C1 segment of cervical spinal cord (tissue), 14 donors: ENCODE results near the gene NHLH2.

Experiments used
- DNase-seq, 14 donors: peaks; one replicate each; lab custom pipeline; 2025; lab: John Stamatoyannopoulos, UW

Gene NHLH2

DNA sequence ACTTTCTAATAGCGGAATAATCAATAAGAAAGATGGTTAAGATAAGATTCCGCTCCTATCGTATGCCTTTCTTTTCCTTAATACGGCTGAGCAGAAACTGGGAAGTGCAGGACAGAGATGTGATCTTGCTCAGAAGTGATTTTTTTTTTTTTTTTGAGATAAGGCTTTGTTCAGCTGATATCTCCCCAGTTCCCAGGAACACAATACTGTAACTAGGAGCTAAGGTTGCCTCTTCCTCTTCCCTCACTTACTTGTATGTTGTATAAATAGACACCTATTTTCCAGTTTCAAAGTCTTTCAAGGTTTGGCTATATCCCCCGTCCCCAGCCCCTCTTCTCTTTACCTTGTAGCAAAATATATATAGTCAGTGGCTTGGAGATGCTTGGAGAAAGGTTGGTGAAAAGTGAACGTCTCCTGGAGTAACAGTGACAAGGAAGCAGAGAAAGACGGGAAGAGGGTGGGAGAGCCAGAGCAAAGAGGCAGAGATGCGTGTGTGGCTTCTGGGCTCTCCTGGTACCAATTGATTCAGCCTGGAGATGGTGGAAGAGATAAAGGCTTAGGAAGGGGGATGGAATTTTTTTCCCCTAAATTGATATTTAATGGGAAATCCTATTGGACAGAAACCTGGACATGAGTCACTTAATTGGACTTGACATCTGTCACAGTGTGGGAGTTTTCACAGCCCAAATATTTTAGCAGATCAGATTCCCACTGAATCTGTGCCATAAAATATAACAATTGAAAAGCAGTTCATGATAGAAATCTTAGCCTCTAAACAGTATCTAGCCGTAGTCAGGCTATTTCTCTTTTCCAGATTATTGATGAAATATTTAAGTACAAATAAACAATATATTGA is at the start of gene NHLH2:
Gene NHLH2, minus strand, starts transcription at position 522 of the 856 bp plus-strand sequence. CDS start 2,754 bp downstream, outside the sequence.
- DNase-seq = peak in 1 of 14 donors; percentile 50

- no peak for DNase-seq
Observed at GRCh38 chr1:115890580-115890979, 49.7 kb upstream of the NHLH2 start.

- no peak for DNase-seq
Observed at GRCh38 chr1:115888976-115889375, 48.0 kb upstream of the NHLH2 start.

GRCh38 chr1:115882913-115883902 is 42.3 kb upstream of the NHLH2 start:
- no peak for DNase-seq

GRCh38 chr1:115880981-115881672 is 40.2 kb upstream of the NHLH2 start:
- DNase-seq = no peak

DNA sequence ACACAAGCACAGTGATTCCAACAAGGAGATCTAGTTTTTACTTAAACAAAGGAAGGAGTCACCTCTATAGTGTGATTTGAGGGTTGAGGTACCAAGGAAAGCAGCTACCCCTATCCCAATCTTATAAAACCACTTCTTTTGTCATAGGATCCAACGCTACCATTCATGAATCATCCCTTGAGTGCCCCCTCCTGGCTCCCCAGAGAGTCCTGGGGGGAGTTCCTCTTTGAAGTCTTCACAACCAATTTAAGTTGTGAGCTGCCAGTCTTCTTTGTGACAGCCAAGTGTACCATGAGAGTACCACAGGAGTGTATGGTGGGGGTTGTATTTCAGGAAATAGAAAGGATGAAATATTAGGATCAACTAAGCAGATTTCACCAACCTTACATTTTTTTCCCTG is 39.1 kb upstream of the NHLH2 start:
- DNase-seq = no peak

- DNase-seq = no peak
Observed at GRCh38 chr1:115877511-115877910, 36.6 kb upstream of the NHLH2 start.

DNA sequence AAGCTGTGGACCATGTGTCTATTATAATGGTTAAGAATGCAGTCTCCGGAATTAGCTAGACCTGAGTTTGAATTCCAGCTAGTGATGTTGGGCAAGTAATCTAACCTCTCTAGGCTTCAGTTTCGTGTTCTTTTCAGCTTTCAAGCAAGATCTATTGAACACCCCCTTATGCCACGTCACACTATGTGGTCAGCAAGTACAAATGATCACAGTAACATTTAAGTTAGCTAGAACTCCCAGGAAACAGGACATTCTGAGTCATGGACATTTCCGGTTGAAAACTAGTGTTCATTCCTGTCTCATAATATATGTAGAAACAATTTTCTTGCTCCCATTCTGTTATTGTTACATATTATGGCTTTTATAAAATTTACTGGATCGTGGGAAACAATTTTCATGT is 34.0 kb upstream of the NHLH2 start:
- no peak for DNase-seq

DNA sequence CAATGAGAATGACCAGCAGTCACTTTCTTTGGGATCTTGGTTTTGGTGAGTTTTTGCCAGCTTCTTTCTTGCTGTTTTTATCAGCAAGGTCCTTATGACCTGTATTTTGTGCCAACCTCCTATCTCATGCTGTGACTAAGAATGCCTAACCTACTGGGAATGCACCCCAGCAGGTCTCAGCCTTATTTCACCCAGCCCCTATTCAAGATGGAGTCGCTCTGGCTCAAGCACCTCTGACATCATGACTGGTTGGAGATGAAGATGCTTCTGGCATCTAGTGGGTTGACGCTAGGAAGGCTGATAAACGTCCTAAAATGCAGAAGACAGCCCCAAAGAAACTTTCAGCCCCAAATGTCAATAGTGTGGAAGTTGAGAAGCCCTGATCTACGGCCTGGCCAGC is 33.6 kb upstream of the NHLH2 start:
- no peak for DNase-seq

DNA sequence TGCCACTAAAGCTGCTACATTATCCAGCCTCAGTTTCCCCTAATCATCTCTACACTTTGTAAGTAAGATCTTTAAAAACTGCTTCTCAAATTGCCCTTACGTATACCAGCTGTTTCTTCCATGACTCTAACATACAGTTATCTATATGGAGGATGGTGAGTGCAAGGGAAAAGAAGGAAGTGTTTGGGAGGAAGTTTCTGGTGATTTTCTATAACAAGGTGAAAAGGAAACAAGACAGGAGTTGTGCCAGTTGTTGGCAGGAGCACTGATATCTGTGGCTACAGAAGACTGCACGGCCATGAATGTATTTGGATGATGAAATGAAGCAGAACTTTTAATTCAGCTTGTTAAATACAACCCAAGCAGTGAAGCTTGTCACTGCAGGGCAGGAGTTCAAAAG is 32.3 kb upstream of the NHLH2 start:
- DNase-seq = no peak

- no peak for DNase-seq
Observed at GRCh38 chr1:115869064-115869463, 28.1 kb upstream of the NHLH2 start.

- no peak for DNase-seq
Observed at GRCh38 chr1:115867216-115867615, 26.3 kb upstream of the NHLH2 start.

DNA sequence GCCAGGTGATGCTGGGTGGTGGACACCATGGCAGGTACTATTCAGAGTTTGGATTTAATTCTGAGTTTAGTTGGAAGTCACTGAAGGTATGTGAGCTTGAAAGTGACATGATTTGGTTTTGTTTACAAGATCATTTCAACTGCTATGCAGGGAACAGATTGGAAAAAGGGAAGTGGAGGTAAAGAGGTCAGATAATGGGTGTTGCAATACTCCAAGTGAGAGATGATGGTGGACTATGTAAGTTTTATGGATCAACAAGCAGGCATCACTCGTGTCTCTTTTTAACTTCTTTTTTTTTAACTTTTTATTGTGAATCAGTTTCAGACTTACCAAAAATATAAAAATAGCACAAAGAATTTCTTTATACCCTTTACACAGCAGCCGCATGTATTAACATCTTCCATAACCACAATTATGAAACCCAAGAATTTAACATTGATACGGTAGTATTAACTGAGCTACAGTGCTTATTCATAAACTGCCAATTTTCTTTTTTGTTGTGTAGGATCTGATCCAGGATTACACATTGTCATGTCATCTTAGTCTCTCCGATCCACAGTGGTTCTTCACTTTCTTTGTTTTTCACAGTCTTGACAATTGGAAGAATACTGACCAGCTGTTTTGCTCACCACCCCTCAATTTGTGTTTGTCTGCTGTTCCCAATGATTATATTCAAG is 24.9 kb upstream of the NHLH2 start:
- DNase-seq = no peak

DNA sequence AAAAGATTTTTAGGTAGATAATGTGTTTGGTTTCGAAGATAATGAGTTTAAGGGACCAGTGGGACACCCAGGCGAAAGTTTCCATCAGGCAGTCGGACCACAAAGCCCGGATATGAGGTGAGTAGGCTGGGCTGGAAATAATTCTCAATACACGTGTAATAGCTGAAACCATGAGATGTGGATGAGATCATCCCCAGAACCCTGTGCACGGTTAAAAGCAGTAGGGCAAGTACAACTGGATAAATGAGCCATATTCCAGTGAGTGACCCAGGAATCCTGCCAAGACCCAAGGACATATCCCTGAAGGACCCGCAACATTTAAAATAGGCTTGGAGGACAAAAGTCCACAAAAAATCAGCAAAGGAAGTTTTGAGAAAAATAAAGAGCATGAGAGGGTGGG is 21.5 kb upstream of the NHLH2 start:
- DNase-seq = no peak

DNA sequence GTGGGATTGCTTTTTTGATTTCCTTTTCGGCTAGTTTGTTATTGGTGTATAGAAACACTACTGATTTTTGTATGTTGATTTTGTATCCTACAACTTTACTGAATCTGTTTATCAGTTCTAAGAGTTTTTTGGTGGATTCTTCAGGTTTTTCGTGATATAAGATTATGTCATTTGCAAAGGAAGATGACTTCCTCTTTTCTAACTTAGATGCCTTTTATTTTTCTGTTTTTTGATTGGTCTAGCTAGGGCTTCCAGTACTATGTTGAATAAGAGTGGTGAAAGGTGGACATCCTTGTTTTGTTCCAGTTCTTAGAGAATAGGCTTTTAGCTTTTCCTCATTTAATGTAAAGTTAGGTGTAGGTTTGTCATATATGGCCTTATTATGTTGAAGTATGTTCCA is 13.1 kb upstream of the NHLH2 start:
- DNase-seq = no peak

DNA sequence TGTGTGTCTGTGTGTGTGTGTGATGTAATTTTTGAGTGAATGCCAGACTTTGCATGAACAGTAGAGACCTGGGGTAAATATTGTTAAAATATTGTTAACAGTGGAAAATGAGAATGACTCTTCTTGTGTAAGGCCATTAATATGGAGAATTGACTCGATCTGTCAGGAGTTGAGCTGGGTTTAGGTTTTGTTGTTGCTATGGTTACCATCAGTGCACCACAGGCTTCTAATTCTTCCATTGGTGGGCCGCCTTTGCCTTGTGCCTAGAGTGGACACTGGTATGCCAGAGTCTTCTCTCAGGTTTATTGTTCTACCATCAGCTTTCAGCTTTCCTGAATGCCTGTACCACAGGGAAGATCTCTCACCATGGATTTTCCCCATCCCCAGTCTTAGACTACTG is 10.0 kb upstream of the NHLH2 start:
- no peak for DNase-seq

DNA sequence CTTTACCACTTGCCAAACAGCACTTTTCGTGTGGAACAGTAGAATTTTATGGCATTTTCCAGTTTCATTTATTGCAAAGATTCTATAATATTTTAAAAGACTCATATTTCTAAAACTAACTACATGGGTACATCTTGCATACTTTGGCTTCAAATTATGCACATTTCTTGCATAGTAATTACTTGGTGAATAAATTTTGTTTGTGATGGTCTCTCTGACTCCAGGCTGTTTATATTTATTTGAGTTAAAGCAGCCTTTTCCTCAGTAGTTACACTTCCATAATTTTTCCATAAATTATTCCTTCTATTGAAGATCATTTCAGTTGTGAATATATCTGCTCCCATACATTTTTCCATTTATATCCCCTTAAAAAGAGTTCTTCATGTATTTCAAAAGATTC is 6.9 kb upstream of the NHLH2 start:
- no peak for DNase-seq

- DNase-seq = no peak
Observed at GRCh38 chr1:115842948-115843347, 2.0 kb upstream of the NHLH2 start.

DNA sequence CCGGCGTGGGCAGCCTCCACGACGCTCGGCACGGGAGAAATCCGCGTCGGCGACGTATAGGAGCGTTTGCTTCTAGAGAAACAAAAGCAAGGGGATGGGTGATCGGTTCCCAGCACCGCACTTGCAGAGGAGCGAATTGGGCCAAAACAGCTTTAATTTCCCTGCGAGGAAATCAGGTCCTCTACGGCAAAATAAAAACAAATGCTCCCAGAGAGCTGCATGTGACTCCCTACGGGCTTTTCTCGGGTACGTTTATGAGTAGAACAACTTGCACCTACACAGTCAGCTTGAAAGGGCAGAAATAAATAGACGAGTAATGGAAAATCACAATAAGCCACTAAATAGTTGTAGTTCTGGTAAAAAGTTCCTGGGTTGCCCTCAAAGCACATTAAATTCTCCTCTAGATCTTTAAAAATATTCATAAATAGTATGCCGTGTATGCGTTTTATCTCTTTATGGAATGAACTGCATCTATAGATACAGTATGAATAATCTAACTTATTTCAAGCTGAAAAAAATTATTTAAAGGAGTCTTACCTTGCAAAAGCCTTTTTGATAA is 1.2 kb downstream of the NHLH2 start:
- DNase-seq = peak in 1 of 14 donors; percentile 59

GRCh38 chr1:115839029-115839678 is 1.8 kb downstream of the NHLH2 start:
- peak in 10 of 14 donors; percentile 25 to 71 (median 40) for DNase-seq
